Measurements from ENCODE around the gene MRPS35. TPM values are rescaled to one million over a fixed set of nuclear protein-coding genes. Genes with fewer than 3 reads are reported as not detected.
A peak's percentile ranks its signal among the peaks of the same experiment; 100 is the strongest.

Gene MRPS35
- total RNA-seq (2014; rRNA removed) (82.5 and 117 TPM in 2 replicates), Bru-seq, nascent RNA (percentile 93 among the genes with signal in this experiment), BruChase-seq, experiment 1, labeled RNA remaining after a 6-hour chase (percentile 89 among the genes with signal in this experiment), BruChase-seq, experiment 2, labeled RNA remaining after a 2-hour chase (percentile 84 among the genes with signal in this experiment)
- long read RNA-seq, transcript MRPS35-201 (8 exons, 1,888 nt), result major isoform, 214 of 241 reads
- long read RNA-seq, transcript MRPS35-203 (7 exons, 1,715 nt), result minor isoform, 6 of 241 reads
- long read RNA-seq, partial matches to known transcripts, result 8 of 241 reads
- long read RNA-seq, other reads (novel, unspliced or antisense), result 12 of 241 reads

DNA sequence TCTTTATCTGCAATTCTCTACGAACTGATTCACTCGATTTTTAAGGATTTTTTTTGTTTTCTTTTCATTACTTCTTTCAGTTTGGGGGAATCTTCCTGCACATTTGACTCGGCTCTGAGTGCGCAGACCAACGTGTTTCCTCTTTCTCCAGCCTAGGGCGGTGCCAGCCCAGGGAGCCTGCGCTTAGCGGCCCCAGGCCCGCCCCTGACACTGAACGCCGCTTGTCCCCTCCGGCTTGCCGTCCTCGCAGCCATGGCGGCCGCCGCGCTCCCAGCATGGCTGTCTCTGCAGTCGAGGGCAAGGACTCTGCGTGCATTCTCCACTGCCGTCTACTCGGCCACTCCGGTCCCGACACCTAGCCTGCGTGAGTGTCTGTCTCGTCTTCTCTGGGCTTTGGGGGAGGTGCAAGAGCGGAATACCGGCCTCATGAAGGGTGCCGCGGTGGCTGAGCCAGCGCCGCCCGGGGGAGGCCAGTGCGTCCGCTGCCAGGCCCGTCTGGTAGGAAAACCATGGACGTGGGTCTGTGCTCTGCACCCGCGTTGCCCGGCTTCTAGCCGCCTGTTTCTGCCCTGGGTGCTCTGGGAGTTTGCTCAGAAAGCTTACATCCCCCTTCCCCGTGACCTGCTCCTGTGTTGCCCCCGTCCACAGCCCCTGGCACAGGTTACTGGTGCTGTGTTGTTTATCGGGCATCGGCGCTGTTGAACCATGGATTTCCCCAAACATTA, at the start of gene MRPS35:
MRPS35 (plus strand) TSS at position 241 of the 725 bp plus-strand sequence; CDS start at position 253, 12 bp downstream.
- peak within 1 kb of the TSS; percentile 97 for H2AFZ ChIP-seq (ENCODE audit: low read length)
- POLR2A ChIA-PET (ENCODE audit: unreplicated experiment), result interaction anchor here (0.7 to 1.0 kb wide), 2 partner anchors 15 to 130 kb away, joined by 3 to 6 read pairs; partner anchors contain the start of gene REP15
- ATAC-seq, result peak; percentile 96
- H4K20me1 ChIP-seq (ENCODE audit: low read length), result peaks cover 17% of the 10 kb centered on the region; the same call in 1 of the 2 replicates
- CTCF ChIA-PET, result no interaction called here
- H3K4me1 ChIP-seq (ENCODE audit: insufficient read depth, low read length), result peaks cover 14% of the 10 kb centered on the region
- H3K36me3 ChIP-seq (ENCODE audit: low read depth, low read length), result peaks cover 19% of the 10 kb centered on the region; the same call in 1 of the 2 replicates
- no peaks in the 10 kb centered on the region for H3F3A ChIP-seq (ENCODE audit: low read length, unreplicated experiment)
- DNase-seq, result peak; percentile 95
- no peaks in the 10 kb centered on the region for H3K27me3 ChIP-seq (ENCODE audit: low read length)
- intact Hi-C loops (cut with micrococcal nuclease), result no loop called here
- TSS peak; percentile 50 for BruUV-seq (replicated peaks)
- H3K79me2 ChIP-seq (ENCODE audit: low read length), result peaks cover 54% of the 10 kb centered on the region
- no peaks in the 10 kb centered on the region for H3K9me3 ChIP-seq (ENCODE audit: low read length)
- H3K4me2 ChIP-seq (ENCODE audit: low read length), result peak within 1 kb of the TSS; percentile 88
- no peaks in the 10 kb centered on the region for H3K9me2 ChIP-seq (replicated peaks; ENCODE audit: low read length)
- TF ChIP-seq, protein P1, sequence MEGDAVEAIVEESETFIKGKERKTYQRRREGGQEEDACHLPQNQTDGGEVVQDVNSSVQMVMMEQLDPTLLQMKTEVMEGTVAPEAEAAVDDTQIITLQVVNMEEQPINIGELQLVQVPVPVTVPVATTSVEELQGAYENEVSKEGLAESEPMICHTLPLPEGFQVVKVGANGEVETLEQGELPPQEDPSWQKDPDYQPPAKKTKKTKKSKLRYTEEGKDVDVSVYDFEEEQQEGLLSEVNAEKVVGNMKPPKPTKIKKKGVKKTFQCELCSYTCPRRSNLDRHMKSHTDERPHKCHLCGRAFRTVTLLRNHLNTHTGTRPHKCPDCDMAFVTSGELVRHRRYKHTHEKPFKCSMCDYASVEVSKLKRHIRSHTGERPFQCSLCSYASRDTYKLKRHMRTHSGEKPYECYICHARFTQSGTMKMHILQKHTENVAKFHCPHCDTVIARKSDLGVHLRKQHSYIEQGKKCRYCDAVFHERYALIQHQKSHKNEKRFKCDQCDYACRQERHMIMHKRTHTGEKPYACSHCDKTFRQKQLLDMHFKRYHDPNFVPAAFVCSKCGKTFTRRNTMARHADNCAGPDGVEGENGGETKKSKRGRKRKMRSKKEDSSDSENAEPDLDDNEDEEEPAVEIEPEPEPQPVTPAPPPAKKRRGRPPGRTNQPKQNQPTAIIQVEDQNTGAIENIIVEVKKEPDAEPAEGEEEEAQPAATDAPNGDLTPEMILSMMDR (conservative IDR thresholded peaks at IDR 0.05; ENCODE audit: low read depth, low read length), result no peak
- peak within 1 kb of the TSS; percentile 65 for H3K27ac ChIP-seq (ENCODE audit: low read length)
- H3K9ac ChIP-seq (ENCODE audit: low read length), result peak within 1 kb of the TSS; percentile 87
- H3K4me3 ChIP-seq (ENCODE audit: low read length), result peak within 1 kb of the TSS; percentile 87

- POLR2A ChIA-PET (ENCODE audit: unreplicated experiment), result no interaction called here
- peaks cover 13% of the 10 kb centered on the region; the same call in 1 of the 2 replicates for H3K36me3 ChIP-seq (ENCODE audit: low read depth, low read length)
- no peak overlapping the region for H3K4me3 ChIP-seq (ENCODE audit: low read length)
- H3K4me2 ChIP-seq (ENCODE audit: low read length), result no peak overlapping the region
- no TSS peak for BruUV-seq (replicated peaks)
- H3K9me2 ChIP-seq (replicated peaks; ENCODE audit: low read length), result no peaks in the 10 kb centered on the region
- no peaks in the 10 kb centered on the region for H3K4me1 ChIP-seq (ENCODE audit: insufficient read depth, low read length)
- DNase-seq (no peak), ATAC-seq (no peak)
- no peak overlapping the region for H2AFZ ChIP-seq (ENCODE audit: low read length)
- no peaks in the 10 kb centered on the region for H4K20me1 ChIP-seq (ENCODE audit: low read length)
- no peak overlapping the region for H3K9ac ChIP-seq (ENCODE audit: low read length)
- H3K27me3 ChIP-seq (ENCODE audit: low read length), result no peaks in the 10 kb centered on the region
- H3K79me2 ChIP-seq (ENCODE audit: low read length), result no peaks in the 10 kb centered on the region
- H3K9me3 ChIP-seq (ENCODE audit: low read length), result no peaks in the 10 kb centered on the region
- no peak overlapping the region for H3K27ac ChIP-seq (ENCODE audit: low read length)
- intact Hi-C loops (cut with micrococcal nuclease), result no loop called here
- TF ChIP-seq EZH2 (IDR thresholded peaks at IDR 0.05; ENCODE audit: low read length, unreplicated experiment), result no peak
- H3F3A ChIP-seq (ENCODE audit: low read length, unreplicated experiment), result no peaks in the 10 kb centered on the region
- CTCF ChIA-PET, result no interaction called here
Measured at GRCh38 chr12:27665704-27666103, 44.9 kb upstream of the MRPS35 start.

- CTCF ChIA-PET, result no interaction called here
Measured at GRCh38 chr12:27666510-27666909, 44.1 kb upstream of the MRPS35 start.

More at GRCh38 chr12:27666510-27666909, 44.1 kb upstream of the MRPS35 start:
- no peak overlapping the region for H2AFZ ChIP-seq (ENCODE audit: low read length)
- H3K9me3 ChIP-seq (ENCODE audit: low read length), result no peaks in the 10 kb centered on the region
- H3K4me1 ChIP-seq (ENCODE audit: insufficient read depth, low read length), result no peaks in the 10 kb centered on the region
- no peak overlapping the region for H3K4me3 ChIP-seq (ENCODE audit: low read length)
- no peaks in the 10 kb centered on the region for H3K27me3 ChIP-seq (ENCODE audit: low read length)
- no peaks in the 10 kb centered on the region for H4K20me1 ChIP-seq (ENCODE audit: low read length)
- H3K9ac ChIP-seq (ENCODE audit: low read length), result no peak overlapping the region
- intact Hi-C loops (cut with micrococcal nuclease), result no loop called here
- no peak for ATAC-seq
- no peak for DNase-seq
- TF ChIP-seq, protein P1 (conservative IDR thresholded peaks at IDR 0.05; ENCODE audit: low read depth, low read length), result no peak
- no peak for TF ChIP-seq EZH2phosphoT487 (IDR thresholded peaks at IDR 0.05; ENCODE audit: borderline replicate concordance, low read length)
- TF ChIP-seq EZH2 (IDR thresholded peaks at IDR 0.05; ENCODE audit: low read length, unreplicated experiment), result no peak
- H3K79me2 ChIP-seq (ENCODE audit: low read length), result no peaks in the 10 kb centered on the region
- H3F3A ChIP-seq (ENCODE audit: low read length, unreplicated experiment), result no peaks in the 10 kb centered on the region
- no peaks in the 10 kb centered on the region for H3K9me2 ChIP-seq (replicated peaks; ENCODE audit: low read length)
- BruUV-seq (replicated peaks), result no TSS peak
- POLR2A ChIA-PET (ENCODE audit: unreplicated experiment), result no interaction called here
- no peak overlapping the region for H3K27ac ChIP-seq (ENCODE audit: low read length)
- peaks cover 13% of the 10 kb centered on the region; the same call in 1 of the 2 replicates for H3K36me3 ChIP-seq (ENCODE audit: low read depth, low read length)
- H3K4me2 ChIP-seq (ENCODE audit: low read length), result no peak overlapping the region
